ENCODE measurements around the gene ANKRD10. TPM values are rescaled to one million over a fixed set of nuclear protein-coding genes. Genes with fewer than 3 reads are reported as not detected.

Gene ANKRD10
- total RNA-seq, 4 donors from 2014 or later: 89.6 to 120 (median 110) TPM

- peaks cover 0 to 9% (median 6%) of the 10 kb centered on the region in 4 donors for H3K9me3 ChIP-seq
- no peaks in the 10 kb centered on the region for H3K27me3 ChIP-seq
- H3K27ac ChIP-seq (replicated peaks in 1 of 4): no peak overlapping the region
- no peaks in the 10 kb centered on the region for H3K4me1 ChIP-seq
- intact Hi-C loops (cut with DNase I): no loop called here
- H3K36me3 ChIP-seq: no peaks in the 10 kb centered on the region
- no peak for TF ChIP-seq POLR2A (IDR thresholded peaks at IDR 0.05; ENCODE audit: low read depth)
- TF ChIP-seq POLR2AphosphoS5 (IDR thresholded peaks at IDR 0.05): no peak
- TF ChIP-seq EP300 (IDR thresholded peaks at IDR 0.05): no peak
- TF ChIP-seq CTCF (IDR thresholded peaks at IDR 0.05): no peak
- H3K4me3 ChIP-seq: no peak overlapping the region
- DNase-seq (ENCODE audit: extremely low spot score): no peak
- 93% methylated on average over 3 of the region's 3 CpGs for WGBS
Observed at GRCh38 chr13:110856942-110857835, 57.7 kb downstream of the ANKRD10 start.

GRCh38 chr13:110855363-110855762 is 59.5 kb downstream of the ANKRD10 start:
- no peak overlapping the region for H3K27ac ChIP-seq (replicated peaks in 1 of 4)
- no peaks in the 10 kb centered on the region for H3K27me3 ChIP-seq
- H3K9me3 ChIP-seq: peaks cover 0 to 9% (median 6%) of the 10 kb centered on the region in 4 donors
- WGBS: 82% methylated on average over 5 of the region's 6 CpGs
- TF ChIP-seq POLR2AphosphoS5 (IDR thresholded peaks at IDR 0.05) (no peak), POLR2A (IDR thresholded peaks at IDR 0.05; ENCODE audit: low read depth) (no peak), EP300 (IDR thresholded peaks at IDR 0.05) (no peak), CTCF (IDR thresholded peaks at IDR 0.05) (no peak)
- DNase-seq (ENCODE audit: extremely low spot score): no peak
- no peak overlapping the region for H3K4me3 ChIP-seq
- no peaks in the 10 kb centered on the region for H3K4me1 ChIP-seq
- no peaks in the 10 kb centered on the region for H3K36me3 ChIP-seq
- intact Hi-C loops (cut with DNase I): no loop called here

- TF ChIP-seq CTCF (IDR thresholded peaks at IDR 0.05): no peak
- no peak for TF ChIP-seq EP300 (IDR thresholded peaks at IDR 0.05)
- no peak for TF ChIP-seq POLR2AphosphoS5 (IDR thresholded peaks at IDR 0.05)
- no peak for TF ChIP-seq POLR2A (IDR thresholded peaks at IDR 0.05; ENCODE audit: low read depth)
- intact Hi-C loops (cut with DNase I): no loop called here
- H3K4me1 ChIP-seq: peaks cover 0 to under 1% (median 0%) of the 10 kb centered on the region in 4 donors
- no peaks in the 10 kb centered on the region for H3K36me3 ChIP-seq
- no peak overlapping the region for H3K4me3 ChIP-seq
- no peak overlapping the region for H3K27ac ChIP-seq (replicated peaks in 1 of 4)
- H3K27me3 ChIP-seq: no peaks in the 10 kb centered on the region
- WGBS: 100% methylated on average over 4 of the region's 7 CpGs
- H3K9me3 ChIP-seq: peaks cover 0 to 9% (median 6%) of the 10 kb centered on the region in 4 donors
- DNase-seq (ENCODE audit: extremely low spot score): no peak
Observed at GRCh38 chr13:110854866-110855265, 60.0 kb downstream of the ANKRD10 start.

GRCh38 chr13:110853235-110853721 is 61.6 kb downstream of the ANKRD10 start:
- H3K27ac ChIP-seq (replicated peaks in 1 of 4): no peak overlapping the region
- no peaks in the 10 kb centered on the region for H3K36me3 ChIP-seq
- 78% methylated on average over 20 of the region's 20 CpGs for WGBS
- peaks cover 0 to 9% (median 6%) of the 10 kb centered on the region in 4 donors for H3K9me3 ChIP-seq
- TF ChIP-seq POLR2AphosphoS5 (IDR thresholded peaks at IDR 0.05) (no peak), CTCF (IDR thresholded peaks at IDR 0.05) (no peak), EP300 (IDR thresholded peaks at IDR 0.05) (no peak), POLR2A (IDR thresholded peaks at IDR 0.05; ENCODE audit: low read depth) (no peak)
- peaks cover 0 to 4% (median 0%) of the 10 kb centered on the region in 4 donors for H3K4me1 ChIP-seq
- no peak for DNase-seq (ENCODE audit: extremely low spot score)
- H3K27me3 ChIP-seq: no peaks in the 10 kb centered on the region
- intact Hi-C loops (cut with DNase I): no loop called here
- H3K4me3 ChIP-seq: no peak overlapping the region
